Stimulated activated CD4-positive, alpha-beta T cell treated with anti-CD3 and anti-CD28 coated beads, Interleukin-2, amount 100 ng/mL, for 4 hours (primary cell): ENCODE results near the gene SLC9A4.
A peak's percentile ranks its signal among the peaks of the same experiment; 100 is the strongest.

Source experiments
- DNase-seq: peaks from one replicate; pipeline ENCODE4 v3.0.0-alpha.2; 2020; ENCODE audit warnings: low read depth

The SLC9A4 gene, protein sequence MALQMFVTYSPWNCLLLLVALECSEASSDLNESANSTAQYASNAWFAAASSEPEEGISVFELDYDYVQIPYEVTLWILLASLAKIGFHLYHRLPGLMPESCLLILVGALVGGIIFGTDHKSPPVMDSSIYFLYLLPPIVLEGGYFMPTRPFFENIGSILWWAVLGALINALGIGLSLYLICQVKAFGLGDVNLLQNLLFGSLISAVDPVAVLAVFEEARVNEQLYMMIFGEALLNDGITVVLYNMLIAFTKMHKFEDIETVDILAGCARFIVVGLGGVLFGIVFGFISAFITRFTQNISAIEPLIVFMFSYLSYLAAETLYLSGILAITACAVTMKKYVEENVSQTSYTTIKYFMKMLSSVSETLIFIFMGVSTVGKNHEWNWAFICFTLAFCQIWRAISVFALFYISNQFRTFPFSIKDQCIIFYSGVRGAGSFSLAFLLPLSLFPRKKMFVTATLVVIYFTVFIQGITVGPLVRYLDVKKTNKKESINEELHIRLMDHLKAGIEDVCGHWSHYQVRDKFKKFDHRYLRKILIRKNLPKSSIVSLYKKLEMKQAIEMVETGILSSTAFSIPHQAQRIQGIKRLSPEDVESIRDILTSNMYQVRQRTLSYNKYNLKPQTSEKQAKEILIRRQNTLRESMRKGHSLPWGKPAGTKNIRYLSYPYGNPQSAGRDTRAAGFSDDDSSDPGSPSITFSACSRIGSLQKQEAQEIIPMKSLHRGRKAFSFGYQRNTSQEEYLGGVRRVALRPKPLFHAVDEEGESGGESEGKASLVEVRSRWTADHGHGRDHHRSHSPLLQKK

DNA sequence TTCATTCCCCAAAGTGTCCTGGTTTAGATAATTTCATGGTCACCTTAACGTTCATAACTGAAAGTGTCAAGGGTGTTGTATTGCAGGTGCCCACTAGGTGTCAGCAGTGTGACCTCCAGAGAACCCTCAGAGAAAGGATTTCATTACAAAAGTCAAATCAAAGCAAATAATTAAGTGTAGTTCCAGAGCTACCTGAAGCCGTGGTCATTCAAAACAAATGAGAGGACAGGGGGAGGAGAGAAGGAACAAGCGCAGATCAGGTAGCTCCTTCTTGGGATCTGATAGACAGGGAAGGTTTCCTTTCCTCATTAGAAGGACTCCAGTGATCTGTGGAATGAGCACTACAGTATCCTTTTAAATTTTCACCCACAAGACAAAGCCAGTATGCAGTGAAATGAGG lies at the start of gene SLC9A4:
SLC9A4 (plus strand) TSS at position 207 of the 400 bp plus-strand sequence. CDS start 534 bp downstream, outside the sequence.
- DNase-seq = peak; percentile 36

DNA sequence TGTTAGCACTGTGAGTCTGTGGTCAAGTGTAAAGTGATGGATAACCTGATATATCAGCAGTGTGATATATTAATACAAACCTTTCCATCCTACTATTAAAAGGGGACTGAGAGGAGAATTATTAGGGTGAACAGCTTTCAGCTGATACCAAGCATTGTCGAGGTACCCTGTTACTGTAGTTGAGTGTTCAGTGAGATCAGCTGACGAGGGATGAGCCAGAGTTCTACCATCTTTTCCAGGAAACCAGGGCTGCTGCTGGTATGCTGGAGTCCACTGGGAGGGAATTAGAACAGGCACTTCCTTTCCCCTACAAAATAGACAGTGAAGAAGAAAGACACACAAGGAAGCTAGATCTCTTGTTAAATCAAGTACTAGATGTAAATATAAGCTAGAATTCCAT lies 49.7 kb upstream of the SLC9A4 start:
- DNase-seq = no peak

DNA sequence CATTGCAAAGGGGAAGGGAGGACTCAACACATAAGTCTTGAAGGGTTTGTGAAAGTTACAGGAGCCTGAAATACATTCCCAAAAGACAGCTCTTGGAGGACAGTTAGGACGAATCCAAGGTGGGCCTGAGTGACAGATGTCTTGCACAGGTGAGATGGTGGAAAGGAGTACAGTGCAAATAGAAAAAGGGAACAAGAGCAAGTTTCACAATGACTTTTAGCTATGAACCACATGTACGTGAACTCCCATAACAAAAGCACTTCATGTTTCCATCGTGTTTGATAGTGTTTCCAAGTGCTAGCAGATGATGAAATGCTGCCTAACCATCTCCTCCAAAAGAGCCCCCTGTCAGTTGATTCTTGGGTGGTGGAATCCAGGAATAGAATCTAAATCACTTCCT lies 48.3 kb upstream of the SLC9A4 start:
- DNase-seq = no peak

DNA sequence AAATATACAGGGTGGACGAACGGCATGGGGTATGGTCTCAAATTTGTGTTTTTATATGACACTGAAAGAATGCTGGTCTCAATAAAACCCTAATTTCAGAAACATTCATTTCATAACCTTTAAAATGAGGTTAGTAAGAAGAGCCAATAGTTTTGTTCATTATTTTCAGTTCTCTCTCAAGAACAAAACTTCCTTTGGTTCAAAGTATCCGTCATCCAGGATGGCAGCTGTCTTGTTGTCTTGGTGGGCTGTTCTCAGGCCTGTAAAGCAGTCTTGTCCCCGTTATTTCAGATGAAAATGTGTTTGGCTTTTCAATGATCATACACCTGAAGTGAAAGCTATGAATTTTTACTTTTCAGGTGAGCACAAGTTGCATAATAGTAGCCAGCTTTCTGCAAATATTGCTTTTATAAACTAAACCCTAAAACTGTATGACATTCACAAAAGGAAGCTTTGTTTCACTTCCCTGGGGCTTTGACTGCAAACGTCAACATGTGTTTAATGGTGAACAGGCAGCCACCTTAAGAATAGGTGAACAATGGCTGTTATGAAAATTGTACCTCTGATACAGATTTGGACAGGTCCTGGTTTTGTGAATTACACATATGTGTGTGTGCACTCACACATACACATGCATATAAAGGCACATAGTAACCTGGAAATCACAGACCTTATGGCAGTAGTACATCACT lies 47.4 kb upstream of the SLC9A4 start:
- DNase-seq = no peak

DNA sequence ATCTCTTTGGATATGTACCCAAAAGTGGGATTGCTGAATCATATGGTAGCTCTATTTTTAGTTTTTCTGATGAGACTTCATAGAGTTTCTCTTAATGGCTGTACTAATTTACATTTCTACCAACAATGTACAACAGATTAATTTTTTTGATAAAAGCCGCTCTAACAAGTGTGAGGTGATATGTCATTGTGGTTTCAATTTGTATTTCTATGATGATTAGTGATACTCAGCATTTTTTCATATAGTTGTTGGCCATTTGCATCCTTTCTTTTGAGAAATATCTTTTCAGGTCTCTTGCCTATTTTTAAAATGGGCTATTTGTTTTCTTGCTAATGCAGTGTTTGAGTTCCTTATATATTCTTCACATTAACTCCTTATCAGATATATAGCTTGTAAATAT lies 45.8 kb upstream of the SLC9A4 start:
- DNase-seq = no peak

DNA sequence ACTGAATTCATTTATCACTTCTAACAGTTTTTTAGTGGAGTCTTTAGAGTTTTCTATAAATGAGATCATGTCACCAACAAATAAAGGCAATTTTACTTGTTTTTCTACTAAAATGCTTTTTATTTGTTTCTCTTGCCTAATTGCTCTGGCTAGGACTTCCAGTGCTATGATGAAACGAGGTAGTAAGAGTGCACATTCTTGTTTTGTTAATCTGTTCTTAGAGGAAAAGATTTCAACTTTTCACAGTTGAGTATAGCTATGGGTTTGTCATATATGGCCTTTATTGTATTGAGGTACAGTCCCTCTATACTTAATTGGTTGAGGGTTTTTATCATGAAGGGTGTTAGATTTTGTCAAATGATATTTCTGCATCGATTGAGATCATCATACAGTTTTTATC lies 44.5 kb upstream of the SLC9A4 start:
- DNase-seq = no peak

DNA sequence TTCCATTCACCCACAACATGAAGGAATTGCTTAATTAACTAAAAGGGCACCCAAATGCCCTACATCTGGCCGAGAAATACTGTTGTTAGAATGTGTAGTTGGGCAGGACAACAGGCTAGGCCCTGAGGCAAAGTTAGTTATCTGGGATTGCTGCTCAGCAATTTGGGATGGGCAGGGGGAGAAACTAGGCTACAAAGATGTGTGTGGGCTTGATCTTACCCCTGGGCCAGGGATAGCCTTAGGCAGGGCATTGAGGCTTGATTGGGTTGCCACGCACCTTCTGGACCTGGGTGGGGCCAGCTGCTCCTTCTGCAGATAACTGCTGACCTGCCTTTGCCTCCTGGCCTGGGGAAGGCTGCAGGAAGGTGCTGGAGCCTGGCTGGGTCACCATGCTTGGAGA lies 40.6 kb upstream of the SLC9A4 start:
- no peak for DNase-seq

DNA sequence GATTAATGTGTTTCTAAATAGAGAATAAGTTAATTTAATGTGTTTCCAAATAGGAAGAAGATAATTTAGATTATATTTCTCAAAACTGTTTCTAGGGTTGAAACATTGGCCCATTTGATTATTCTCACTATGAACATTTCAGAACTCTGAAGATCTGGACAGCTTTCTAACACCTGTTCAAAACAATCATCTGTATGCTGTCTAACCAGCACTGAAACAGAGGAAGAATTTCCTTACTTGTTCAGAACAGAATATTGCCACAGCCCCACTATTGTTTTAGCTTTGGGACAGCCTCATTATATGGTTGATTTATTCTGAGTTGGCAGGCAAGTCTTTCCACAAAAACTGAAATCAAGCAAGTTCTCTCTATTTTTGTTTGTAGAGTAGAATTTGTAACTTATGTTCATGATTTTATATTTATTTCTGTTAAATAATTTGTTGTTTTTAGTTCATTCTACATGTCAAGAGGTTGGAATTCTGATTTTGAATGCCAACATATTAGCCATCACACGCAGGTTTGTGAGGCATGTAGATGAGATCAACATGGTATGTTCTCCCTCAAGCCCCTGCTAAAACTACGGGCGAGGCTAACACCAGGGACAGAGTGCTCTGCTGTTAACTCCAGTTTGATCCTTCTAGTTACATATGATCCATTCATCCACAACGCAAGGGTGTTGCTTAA lies 38.9 kb upstream of the SLC9A4 start:
- no peak for DNase-seq

DNA sequence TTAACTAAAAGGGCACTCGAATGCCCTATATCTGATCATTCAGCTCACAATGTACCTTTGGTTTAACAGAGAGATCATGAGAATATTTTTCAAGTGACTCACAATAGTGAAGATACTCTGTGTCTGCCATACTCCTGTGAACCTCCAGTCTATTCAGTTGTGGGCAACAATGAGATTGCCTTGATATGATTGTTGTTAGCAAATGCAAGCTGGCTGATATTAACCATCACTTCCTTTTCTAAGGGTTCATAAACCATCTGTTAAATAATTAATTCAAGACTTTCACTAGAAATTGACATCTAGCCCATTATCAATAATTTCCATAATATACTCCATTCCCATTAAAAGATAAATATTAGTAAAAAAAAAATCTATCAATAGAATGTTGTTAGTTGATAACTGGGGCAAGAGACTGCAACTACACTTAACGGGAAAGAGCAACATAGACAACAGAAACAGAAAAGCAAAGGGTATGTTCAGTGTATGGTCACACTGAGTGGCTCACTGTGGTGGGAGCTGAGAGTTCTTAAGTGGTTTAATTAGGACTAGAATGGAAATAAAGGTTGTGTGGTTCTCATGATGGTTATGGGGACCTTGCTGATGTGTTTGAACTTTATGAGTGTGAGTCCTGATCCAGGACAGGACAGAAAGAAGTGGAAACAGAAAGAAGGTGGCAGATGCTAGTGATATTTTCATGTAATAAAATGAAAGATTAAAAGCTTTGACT lies 38.2 kb upstream of the SLC9A4 start:
- no peak for DNase-seq

DNA sequence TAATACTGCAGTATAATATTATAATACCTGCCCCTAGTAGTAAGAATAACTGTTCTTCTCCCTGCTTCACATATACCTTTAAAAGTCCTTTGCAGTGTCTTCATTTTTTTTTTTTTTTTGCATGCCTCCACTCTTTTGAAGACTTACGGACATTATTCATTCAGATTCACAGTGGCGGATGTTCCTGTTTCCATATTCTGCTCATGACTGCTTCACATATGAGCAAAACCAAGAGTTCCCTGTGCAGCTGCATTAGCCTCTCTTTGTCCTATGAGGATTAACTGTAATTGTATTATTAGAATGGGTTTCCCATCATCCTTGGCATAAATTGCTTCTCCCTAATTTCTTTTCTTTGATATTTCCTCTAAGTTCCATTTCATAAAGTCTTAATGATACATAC lies 37.3 kb upstream of the SLC9A4 start:
- DNase-seq = no peak

DNA sequence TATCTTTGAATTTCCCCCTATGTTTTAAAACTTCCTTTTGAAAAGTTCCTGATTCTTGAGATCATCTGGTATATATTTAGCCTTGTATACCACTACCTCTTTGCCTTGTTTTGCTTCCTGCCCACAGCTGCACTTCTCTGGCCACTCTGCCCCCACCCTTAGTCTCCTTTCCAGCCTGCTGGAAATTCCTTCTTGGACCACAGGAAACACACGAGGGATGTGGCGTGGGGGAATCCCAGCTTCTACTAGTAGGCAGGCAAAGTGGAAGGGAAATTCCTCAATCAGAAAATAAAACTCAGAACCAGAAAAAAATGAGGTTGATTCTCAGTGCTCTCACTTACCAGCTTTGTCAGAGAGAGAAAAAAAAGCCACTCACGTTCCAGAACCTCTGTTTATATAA lies 36.7 kb upstream of the SLC9A4 start:
- no peak for DNase-seq

DNA sequence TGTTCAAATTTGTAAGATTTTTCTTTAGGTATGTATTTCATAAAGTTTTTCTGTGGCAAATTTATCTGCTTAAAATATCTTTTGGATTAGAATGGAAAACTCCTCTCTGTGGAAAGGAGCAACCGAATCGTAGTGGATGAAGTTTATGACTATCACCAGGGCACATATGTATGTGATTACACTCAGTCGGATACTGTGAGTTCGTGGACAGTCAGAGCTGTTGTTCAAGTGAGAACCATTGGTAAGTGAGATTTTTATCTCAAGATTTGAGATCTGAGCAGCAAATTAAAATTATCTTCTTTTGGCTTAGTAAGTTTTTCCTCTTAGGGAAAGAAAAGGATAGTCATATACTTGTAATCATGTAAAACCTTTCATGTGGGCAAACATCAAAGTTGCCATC lies 35.9 kb upstream of the SLC9A4 start:
- no peak for DNase-seq

DNA sequence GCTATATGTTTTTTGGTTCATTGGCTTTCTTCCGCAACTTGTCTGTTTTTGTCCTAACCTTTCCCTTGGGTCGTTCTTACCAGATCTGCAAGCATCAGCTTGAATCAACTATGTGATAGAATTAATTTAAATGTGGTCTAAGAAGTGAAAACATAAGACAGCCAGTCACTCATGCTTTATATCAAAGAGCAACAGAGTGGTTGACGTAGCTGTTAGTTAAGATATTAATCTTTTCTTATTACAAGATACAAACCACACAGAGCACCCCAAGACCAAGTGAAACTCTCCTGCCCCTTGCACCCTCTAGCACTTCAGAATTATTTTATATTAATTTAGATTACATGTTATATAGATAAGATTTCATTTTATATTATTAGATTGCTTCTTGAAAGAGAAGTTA lies 34.9 kb upstream of the SLC9A4 start:
- DNase-seq = no peak

DNA sequence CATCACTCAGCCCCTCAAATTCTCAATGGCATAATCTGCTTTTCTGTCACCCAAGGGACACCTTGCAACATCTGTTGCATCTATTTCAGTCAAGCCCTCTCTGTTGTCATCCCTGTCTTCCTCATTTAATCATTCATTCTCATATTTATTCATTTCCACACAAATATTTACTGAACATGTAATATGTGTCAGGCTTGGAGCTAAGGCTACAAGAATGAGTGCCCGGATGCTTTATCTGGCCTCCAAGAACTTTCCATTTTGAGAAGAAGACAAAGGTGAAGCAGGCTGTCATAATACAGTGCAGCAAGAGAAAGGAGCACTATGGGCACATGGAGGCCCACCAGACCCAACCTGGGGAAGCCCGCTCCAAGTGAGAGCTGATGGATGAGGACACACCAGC lies 34.4 kb upstream of the SLC9A4 start:
- no peak for DNase-seq

DNA sequence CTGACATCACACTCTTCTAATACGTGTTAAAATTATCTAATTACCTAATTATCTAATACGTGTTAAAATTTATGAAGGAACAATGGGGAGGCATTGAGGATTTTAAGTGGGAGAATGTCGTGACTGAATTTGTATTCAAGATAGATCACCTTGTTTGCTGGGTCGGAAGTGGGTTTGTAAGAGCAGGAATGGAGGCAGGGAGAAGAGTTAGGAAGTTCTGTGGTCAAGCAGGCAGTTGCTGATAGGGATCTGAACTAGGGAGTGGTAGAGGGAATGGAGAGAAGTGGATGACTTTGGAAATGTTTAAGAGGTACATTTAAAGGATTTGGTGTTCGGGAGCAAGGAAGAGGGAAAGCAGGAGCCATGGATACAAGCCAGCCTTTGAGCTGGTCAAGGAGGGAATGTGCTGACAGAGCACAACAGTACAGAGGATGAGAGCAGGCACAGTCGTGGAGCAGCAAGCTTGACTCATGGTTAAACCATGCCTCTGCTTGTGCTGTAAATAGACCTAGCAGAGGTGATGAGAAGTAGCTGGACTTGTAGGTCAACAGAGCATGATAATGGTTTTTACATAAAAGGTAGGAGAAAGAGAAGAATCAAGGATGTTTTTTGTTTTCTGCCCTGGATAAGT lies 33.8 kb upstream of the SLC9A4 start:
- DNase-seq = no peak

DNA sequence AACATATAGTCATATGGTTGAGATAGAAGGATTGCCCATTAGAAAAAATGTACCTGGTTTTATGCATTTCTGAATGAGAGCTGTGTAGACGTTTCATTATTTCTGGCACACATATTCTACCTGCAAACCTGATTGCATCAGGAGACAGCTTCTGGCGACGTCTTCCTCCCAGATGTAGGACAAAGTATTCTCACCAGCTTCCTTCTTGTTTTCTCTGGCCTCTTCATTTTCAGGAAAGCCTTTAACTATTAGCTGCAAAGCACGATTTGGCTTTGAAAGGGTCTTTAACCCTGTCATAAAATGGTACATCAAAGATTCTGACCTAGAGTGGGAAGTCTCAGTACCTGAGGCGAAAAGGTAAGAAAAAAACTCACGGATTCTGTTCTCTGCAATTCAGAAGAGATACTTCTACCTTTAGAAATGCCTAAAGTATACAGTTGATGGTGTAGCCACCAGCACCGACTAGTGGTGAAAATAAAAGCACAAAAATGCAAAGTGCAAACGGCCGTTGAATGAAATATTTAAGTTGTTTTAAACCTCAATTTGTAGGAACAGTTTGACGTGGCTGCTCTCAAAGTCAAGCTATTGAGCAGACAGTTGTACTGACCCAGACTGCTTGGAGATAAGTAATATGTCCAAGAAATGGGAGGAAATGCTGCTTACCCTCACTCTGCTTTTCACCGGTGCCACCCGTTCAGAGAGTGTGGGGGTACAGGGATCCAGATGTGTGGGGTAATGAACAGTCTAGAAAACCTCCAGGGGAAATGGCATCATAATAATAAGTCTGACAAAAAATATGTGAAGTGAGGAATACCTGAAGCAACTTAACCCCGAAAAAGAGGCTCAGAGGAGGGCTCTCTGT lies 29.8 kb upstream of the SLC9A4 start:
- DNase-seq = peak; percentile 39

DNA sequence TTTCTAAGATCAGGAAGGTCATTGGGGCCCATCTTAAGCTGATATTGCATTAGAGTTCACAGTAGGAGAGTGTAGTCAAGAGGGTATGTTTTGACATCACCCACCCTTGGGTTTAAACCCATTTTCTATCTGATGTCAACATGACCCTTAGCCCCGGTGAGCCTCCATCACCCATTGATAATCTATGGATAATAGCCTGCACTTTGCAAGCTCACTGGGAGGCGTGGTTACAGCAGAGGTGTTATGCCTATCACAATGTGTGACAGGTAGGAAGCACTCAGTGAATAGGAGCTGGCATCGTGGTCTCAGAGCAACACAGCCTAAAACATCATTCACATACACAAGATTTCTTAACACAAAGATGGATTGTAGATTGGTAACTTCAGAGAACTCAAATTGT lies 28.8 kb upstream of the SLC9A4 start:
- no peak for DNase-seq

DNA sequence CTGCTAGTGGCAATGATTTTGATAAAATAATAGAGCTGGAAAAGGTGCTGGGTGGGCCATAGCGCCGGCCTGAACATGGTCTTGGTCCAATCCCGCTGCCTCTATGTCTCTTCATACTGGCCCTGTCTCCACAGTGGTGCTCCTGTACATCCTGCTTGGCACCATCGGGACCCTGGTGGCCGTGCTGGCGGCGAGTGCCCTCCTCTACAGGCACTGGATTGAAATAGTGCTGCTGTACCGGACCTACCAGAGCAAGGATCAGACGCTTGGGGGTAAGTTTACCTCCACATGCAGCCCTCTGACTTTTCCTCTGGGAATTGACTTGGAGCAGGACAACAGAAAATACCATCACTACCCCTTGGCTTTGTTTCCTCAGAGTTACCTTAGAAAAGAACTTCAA lies 26.1 kb upstream of the SLC9A4 start:
- DNase-seq = no peak

DNA sequence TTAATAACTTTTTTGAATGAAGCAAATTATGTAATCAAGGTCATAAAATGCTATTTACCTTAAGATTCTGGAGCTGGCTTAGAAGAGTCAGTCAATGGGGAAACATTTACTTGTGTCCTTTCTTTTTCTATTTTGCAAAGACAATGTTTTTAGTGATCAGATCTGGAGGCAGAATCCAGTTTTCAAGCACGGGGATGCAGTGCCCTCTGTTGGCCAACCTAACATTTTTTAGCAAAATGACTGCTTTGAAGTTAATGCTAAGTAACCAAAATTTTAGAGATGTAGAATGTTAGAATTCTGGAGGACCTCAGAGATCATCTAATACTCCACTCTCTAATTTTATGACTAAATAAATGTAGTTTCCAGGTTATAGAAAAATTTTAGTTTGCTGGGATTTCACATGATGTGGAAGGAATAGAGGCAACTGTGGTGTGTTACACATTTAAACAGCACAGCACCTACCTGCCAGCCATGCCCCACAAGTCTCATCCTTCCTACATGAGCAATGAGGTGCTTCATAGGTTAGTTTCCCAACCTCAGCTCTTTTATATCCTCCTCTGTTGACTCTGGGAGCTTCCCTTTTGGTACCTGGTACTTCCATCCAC lies 23.6 kb upstream of the SLC9A4 start:
- DNase-seq = peak; percentile 59

DNA sequence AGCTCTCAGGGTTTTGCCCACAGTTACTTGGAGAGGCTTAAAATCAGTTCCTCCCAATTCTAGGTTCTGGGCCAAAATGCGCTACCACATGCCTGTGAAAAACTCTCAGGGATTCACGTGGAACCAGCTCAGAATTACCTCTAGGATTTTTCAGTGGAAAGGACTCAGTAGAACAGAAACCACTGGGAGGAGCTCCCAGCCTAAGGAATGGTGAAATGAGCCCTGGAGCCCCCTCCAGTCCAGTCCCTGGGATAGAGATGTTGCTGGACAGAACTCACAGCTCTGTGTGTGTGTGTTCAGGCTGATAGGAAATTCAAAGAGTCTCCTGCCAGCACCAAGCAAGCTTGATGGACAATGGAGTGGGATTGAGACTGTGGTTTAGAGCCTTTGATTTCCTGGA lies 21.1 kb upstream of the SLC9A4 start:
- DNase-seq = no peak
